Memory B cell (primary cell): ENCODE data around the gene PIMREG.

Source experiments
- ATAC-seq: fragments of 150-1000 bp; cut with Tn5 transposase; 2 replicates; pipeline ENCODE4 v1.10.0; 2021; ENCODE audit warnings: low read depth, mild to moderate bottlenecking, moderate library complexity
- DNase-seq, 2 donors: peaks; one replicate each; pipeline ENCODE4 v3.0.0; 2022; ENCODE audit warnings: low spot score in 2 of 2
- H3K27ac Mint-ChIP-seq: one replicate; pipeline ENCODE4 v1.8.0; 2022; ENCODE audit warnings: mild to moderate bottlenecking, moderate library complexity, mixed read lengths
- H3K27me3 Mint-ChIP-seq: one replicate; pipeline ENCODE4 v1.8.0; 2022; ENCODE audit warnings: mixed read lengths
- H3K36me3 Mint-ChIP-seq: one replicate; pipeline ENCODE4 v1.8.0; 2022; ENCODE audit warnings: mild to moderate bottlenecking, mixed read lengths
- H3K4me1 Mint-ChIP-seq: one replicate; pipeline ENCODE4 v1.8.0; 2022; ENCODE audit warnings: mixed read lengths
- H3K4me3 Mint-ChIP-seq: one replicate; pipeline ENCODE4 v1.8.0; 2022; ENCODE audit warnings: mild to moderate bottlenecking, moderate library complexity, mixed read lengths
- H3K9me3 Mint-ChIP-seq: one replicate; pipeline ENCODE4 v1.8.0; 2022; ENCODE audit warnings: mixed read lengths

The PIMREG gene

DNA sequence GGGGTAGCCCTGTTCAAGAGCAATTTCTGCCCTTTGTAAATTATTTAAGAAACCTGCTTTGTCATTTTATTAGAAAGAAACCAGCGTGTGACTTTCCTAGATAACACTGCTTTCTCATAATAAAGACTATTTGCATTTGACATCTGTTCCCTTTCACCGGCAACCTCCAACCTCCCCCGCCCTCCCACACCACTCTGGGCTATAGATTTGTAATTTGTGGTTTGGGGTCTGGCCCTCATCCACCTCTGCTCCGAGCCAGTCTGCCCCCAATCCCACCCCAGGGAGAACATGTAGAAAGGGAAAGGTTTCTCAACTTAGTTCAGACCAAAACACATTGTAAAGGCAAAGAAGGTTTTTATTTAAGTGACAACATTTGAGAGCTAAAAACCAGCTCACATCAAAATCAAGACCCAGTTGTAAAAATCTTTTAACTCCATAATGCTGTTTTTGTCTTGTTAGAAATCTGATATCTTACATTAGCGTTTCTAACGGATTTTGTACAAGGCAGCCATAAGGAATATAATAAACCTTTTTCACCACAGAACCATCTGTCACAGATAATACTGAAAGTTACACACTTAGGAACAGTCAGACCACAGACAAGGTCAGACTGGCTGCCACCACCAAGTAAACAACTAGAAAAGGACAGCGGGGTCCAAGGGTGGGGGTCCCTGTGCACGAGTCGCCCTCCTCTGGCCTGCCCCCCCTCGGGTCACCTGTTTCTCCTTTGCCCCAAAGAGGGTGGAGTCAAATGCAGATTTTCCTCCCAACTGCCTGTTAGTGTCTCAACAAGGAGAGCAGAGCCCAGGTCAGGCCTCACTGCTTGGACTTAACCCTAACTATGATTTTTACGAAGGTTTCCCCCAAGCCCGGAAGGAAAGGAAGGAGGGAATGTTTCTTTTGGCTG lies 6.9 kb downstream of the PIMREG start:
- Mint-ChIP-seq H3K4me3 (no peak overlapping the region), H3K36me3 (no peaks in the 10 kb centered on the region), H3K4me1 (peaks cover 26% of the 10 kb centered on the region), H3K9me3 (no peaks in the 10 kb centered on the region), H3K27me3 (no peaks in the 10 kb centered on the region), H3K27ac (peak overlapping the region; percentile 21)
- ATAC-seq, result no peak
- DNase-seq, result no peak

DNA sequence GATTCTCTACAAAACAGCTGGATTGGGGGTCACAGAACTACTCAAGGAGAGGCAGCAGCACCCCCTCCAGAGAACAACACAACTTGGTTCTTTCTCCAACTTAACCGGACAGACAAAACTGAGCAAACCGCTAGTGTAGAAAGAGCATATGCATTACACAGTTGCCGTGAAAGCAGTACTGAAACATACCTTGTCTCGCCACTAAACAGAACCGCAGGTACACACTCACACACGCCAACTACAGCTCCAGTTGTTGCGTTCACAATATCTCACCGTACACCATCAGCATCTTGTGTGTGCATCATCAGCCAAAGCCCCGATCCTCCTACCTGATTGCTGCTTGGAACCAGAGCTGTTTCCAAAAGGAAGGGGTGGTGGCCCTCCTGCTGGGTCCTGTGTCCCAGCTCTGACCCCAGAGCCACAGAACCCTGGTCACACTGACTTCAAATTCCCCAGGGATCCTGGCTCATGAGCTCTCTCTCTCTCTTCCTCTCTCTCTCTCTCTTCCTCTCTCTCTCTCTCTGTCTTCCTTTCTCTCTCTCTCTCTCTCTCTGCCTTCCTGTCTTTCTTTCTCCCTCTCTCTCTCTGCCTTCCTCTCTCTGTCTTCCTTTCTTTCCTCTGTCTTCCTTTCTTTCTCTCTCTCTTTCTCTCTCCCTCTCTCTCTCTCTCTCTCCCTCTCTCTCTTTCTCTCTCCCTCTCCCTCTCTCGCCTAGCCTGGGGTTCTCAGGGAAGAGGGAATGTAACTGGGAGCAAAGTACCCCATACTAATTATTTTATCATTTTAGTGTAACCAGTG lies 8.4 kb downstream of the PIMREG start:
- no peaks in the 10 kb centered on the region for H3K27me3 Mint-ChIP-seq
- H3K36me3 Mint-ChIP-seq, result no peaks in the 10 kb centered on the region
- peak overlapping the region; percentile 2 for H3K27ac Mint-ChIP-seq
- ATAC-seq (no peak), DNase-seq (no peak)
- no peaks in the 10 kb centered on the region for H3K9me3 Mint-ChIP-seq
- H3K4me1 Mint-ChIP-seq, result peaks cover 35% of the 10 kb centered on the region
- H3K4me3 Mint-ChIP-seq, result no peak overlapping the region

DNA sequence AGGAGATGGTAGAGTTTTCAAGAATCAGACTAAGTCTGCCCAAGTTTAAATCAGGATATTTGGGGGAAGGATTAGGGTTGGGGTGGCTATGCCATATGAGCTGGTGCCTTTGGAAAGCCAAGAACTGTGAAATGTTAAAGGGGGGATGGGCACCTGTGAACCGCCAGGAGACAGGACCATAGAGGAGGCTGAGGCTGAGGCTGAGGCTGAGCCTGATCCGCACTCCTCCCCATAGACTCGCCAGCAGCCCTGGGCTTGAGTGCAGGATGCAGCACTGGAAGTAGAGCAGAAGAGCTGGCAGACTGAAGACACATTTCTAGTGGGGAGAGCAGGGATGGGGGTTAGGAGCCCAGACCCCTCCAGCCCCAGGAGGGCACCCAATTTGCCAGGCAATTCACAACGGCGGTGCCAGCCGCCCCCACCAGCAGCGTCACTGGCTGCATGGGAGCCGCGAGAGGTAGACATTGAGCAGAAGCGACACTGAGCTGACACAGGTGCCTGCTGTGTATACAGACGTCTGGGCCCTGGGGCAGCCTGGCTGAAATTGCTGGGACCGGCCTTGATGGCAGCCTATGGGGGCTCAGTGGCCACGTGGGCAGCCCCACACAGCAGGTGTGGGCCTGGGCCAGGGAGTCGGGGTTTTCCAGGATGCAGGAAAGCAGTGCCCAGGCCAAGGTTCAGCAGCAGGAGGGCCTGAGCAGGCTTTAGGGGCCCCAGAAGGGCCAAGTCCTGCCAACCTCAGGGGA lies 9.2 kb downstream of the PIMREG start:
- H3K9me3 Mint-ChIP-seq, result no peaks in the 10 kb centered on the region
- H3K4me1 Mint-ChIP-seq, result peaks cover 35% of the 10 kb centered on the region
- ATAC-seq, result no peak
- H3K27ac Mint-ChIP-seq, result peak overlapping the region; percentile 2
- H3K27me3 Mint-ChIP-seq, result no peaks in the 10 kb centered on the region
- no peak for DNase-seq
- H3K36me3 Mint-ChIP-seq, result no peaks in the 10 kb centered on the region
- H3K4me3 Mint-ChIP-seq, result no peak overlapping the region

DNA sequence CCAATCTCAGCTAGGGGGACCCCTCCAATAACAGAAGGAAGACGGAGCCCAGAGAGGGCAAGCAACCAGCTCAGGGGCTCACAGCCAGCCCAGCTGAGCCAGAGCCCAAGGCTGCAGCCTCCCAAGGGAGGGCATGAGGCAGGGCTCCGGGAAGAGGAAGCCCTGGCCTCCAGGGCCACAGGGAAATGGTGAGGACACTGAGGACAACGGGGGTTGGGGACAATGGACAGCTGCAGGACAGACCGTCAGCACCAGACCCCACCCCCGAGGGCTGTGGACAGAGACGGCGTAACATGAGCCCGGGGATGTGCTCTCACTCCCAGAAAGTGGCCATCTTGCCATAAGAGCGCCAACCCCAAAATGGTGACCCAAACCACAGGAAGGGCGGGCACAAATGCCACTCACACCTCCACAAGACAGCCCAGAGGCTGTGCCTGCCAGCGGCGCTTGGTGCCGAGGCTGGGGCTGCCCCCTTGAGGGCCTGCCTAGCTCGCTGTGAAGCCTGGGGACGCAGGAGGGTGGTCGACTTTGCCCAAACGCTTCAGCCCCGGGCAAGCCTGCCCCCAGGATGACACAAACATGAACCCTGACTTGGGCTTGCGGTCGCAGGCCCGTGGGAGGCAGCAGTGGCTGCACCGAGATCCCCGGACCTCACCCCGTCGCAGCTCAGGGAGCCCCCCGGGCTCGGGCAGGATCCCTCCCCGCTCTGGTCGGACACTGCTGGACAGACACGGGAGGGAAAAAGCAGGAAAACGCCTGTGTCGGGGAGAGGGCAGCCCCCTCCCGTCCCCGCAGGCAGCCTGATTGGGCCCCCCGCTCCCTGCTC lies 10.5 kb downstream of the PIMREG start:
- peaks cover 35% of the 10 kb centered on the region for H3K4me1 Mint-ChIP-seq
- H3K27me3 Mint-ChIP-seq, result no peaks in the 10 kb centered on the region
- H3K4me3 Mint-ChIP-seq, result no peak overlapping the region
- ATAC-seq, result no peak
- no peaks in the 10 kb centered on the region for H3K36me3 Mint-ChIP-seq
- no peaks in the 10 kb centered on the region for H3K9me3 Mint-ChIP-seq
- DNase-seq, result peak in 1 of 2 donors; percentile 33
- peak overlapping the region; percentile 12 for H3K27ac Mint-ChIP-seq

DNA sequence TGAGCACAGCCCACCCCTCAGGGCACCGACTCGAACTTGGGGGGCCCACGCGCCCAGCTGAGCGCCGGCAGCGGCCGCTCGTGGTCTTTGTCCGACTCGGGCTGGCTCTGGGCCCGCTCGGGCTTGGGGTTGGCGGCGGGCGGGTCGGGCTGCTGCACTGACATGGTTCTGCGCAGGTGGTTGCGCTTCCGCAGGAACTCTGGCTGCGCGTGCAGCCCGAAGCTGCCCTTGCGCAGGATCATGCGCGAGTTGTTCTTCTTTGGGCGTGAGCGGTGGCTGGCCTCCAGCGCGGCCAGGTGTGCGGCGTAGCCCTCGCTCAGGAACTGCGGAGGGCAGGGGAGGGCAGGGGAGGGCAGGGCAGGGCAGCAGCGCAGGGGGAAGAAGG lies 11.1 kb downstream of the PIMREG start:
- H3K27ac Mint-ChIP-seq, result no peak overlapping the region
- H3K4me3 Mint-ChIP-seq, result peak overlapping the region; percentile 59
- peak; percentile 53 to 54 for DNase-seq
- H3K36me3 Mint-ChIP-seq, result no peaks in the 10 kb centered on the region
- H3K27me3 Mint-ChIP-seq, result peaks cover 1% of the 10 kb centered on the region
- H3K4me1 Mint-ChIP-seq, result peaks cover 35% of the 10 kb centered on the region
- ATAC-seq, result peak; percentile 93
- no peaks in the 10 kb centered on the region for H3K9me3 Mint-ChIP-seq

DNA sequence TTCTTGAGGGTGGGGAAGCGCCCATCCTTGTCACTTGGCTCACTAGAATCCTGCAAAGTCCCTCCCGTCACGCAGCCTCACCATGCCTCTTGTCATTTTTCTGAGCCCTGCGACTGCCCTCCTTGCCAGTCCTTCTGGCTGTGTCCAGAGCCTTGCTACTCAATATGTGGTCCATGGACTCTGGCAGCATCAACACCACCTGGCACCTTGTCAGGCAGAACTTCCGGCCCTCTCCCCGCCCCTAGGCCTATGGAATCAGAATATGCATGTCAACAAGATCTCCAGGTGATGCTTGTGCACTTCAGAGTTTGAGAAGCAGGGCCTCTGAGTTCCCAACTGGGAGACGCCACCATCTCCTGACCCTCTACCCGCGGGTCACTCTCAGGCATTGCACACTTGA lies 12.1 kb downstream of the PIMREG start:
- Mint-ChIP-seq H3K4me3 (no peak overlapping the region), H3K27me3 (peaks cover 1% of the 10 kb centered on the region), H3K9me3 (no peaks in the 10 kb centered on the region), H3K36me3 (no peaks in the 10 kb centered on the region), H3K27ac (peak overlapping the region; percentile 12), H3K4me1 (peaks cover 33% of the 10 kb centered on the region)
- ATAC-seq, result no peak
- DNase-seq, result no peak

DNA sequence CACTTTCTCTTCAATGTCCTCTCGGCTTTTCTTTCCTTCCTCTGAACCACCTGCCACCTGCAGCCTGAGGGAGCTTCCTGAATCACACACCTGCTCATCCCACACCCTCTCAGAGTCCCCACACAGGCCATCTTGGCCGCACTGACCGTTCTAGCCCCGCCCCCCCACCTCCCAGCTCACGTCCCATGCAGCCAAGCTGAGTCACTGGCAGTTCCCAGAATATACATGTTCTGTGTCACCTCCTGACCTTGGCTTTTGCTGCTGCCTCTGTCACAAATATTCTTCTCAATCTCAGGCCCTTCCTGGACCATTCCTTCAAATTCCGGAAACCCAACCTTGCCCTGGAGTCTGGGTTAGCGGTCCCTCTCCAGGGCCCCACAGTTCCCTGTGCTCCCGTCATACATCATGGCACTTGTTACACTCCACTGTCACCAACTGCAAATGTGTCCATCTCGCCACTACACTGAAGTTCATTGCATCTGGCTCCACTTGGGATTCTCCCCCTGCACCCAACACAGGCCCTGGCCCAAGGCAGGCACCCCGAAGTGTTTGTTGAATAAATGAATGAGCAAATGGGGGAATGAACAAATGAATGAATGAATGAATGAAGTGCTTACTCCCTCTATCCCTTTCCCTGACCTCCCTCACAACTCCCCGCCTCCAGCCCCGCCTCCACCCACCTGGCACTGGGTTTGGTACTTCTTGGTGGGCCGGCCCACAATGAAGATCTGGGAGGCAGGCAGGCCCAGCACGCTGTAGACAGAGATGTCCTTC lies 12.8 kb downstream of the PIMREG start:
- DNase-seq (no peak), ATAC-seq (no peak)
- Mint-ChIP-seq H3K27me3 (peaks cover 1% of the 10 kb centered on the region), H3K27ac (peak overlapping the region; percentile 12), H3K4me1 (peaks cover 29% of the 10 kb centered on the region), H3K36me3 (no peaks in the 10 kb centered on the region), H3K4me3 (no peak overlapping the region), H3K9me3 (no peaks in the 10 kb centered on the region)

DNA sequence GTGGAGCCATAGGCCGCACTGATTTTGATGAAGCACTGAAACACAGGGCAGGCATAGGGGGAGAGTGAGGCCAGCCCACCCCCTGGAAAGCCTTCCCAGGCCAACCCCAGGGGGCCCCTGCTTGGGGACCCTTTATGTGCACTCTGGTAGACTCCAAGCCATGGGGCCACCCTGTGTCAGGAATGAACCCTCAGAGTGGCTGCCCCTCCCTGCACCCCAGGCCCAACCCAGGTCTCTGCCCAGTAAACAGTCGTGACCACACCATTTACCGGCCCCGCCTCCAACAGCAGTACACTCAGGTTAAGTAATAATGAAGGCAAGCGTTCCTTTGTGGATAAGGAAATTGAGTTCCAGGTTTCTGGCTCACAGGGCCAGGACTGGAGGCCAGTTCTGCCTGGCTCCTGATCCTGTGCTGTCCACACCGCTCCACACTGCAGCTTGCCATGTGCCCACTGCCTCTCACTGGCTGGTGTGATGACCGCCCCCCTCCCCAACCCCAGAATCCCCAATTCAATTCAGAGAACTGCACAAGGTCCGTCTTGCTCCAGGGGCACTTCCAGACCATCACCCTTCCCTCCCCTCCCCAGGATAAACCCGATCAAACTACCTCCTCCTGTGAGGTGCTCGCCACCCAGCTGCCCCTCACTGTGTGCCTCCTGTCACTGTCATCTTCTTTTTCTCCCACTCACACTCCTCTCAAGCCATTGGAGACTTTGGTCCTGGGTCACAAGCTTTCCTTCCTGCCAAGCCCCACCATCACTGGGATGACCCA lies 13.6 kb downstream of the PIMREG start:
- ATAC-seq (no peak), DNase-seq (no peak)
- H3K27me3 Mint-ChIP-seq, result peaks cover 1% of the 10 kb centered on the region
- H3K27ac Mint-ChIP-seq, result no peak overlapping the region
- no peak overlapping the region for H3K4me3 Mint-ChIP-seq
- no peaks in the 10 kb centered on the region for H3K36me3 Mint-ChIP-seq
- peaks cover 23% of the 10 kb centered on the region for H3K4me1 Mint-ChIP-seq
- H3K9me3 Mint-ChIP-seq, result no peaks in the 10 kb centered on the region

DNA sequence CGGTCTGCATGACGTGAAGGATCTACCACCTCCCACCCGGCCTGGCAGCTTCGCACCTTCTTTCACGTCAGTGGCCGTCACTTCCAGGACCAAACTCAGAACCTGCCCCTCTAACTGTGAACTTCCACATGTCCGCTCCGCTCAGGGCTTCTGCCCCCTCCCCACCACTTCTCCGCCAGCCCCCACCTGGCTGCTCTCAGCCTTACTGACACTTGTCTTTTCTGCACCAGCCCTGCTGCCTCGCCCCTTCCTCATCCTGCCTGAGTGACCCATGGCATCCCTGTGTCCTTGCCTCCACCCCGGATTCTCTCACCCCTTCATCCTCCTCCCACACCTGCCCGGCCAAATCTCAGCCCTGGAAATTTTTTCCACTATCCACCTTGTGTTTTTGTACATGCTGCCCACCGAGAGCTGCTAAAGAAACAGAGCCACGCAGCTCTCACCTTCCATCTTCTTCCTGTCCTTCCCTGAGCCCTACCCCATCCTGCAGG lies 14.2 kb downstream of the PIMREG start:
- no peak overlapping the region for H3K27ac Mint-ChIP-seq
- ATAC-seq (no peak), DNase-seq (no peak)
- no peaks in the 10 kb centered on the region for H3K9me3 Mint-ChIP-seq
- no peaks in the 10 kb centered on the region for H3K36me3 Mint-ChIP-seq
- no peak overlapping the region for H3K4me3 Mint-ChIP-seq
- H3K4me1 Mint-ChIP-seq, result peaks cover 17% of the 10 kb centered on the region
- H3K27me3 Mint-ChIP-seq, result peaks cover 1% of the 10 kb centered on the region

DNA sequence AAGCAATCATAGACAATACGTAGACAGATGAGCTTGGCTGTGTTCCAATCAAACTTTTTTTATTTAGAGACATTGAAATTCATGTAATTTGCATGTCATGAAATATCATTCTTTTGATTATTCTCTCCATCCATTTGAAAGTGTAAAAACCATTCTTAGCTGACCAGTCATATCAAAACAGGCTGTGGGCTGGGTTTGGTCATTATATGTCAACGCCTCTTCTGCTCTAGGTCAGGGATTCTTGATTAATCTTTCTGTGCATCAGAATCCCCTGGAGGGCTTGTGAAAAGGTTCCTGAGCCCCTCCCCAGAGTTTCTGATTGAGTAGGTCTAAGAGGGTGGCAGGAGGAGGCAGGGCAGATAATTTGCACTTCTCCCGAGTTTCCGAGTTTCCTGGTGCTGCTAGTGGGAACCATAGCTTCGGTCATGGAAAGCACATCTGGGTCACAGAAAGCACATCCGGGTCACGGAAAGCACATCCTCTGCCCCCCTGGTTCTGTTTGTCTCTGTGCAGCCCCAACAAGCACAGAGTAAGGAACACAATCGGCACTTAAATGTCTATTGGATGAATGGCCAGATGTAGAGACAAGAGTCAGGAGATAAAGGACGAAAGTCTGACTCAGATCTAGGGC lies 16.4 kb downstream of the PIMREG start:
- H3K4me1 Mint-ChIP-seq, result peaks cover 9% of the 10 kb centered on the region
- no peak overlapping the region for H3K4me3 Mint-ChIP-seq
- DNase-seq (no peak), ATAC-seq (no peak)
- H3K9me3 Mint-ChIP-seq, result no peaks in the 10 kb centered on the region
- H3K36me3 Mint-ChIP-seq, result no peaks in the 10 kb centered on the region
- H3K27me3 Mint-ChIP-seq, result peaks cover 3% of the 10 kb centered on the region
- no peak overlapping the region for H3K27ac Mint-ChIP-seq

DNA sequence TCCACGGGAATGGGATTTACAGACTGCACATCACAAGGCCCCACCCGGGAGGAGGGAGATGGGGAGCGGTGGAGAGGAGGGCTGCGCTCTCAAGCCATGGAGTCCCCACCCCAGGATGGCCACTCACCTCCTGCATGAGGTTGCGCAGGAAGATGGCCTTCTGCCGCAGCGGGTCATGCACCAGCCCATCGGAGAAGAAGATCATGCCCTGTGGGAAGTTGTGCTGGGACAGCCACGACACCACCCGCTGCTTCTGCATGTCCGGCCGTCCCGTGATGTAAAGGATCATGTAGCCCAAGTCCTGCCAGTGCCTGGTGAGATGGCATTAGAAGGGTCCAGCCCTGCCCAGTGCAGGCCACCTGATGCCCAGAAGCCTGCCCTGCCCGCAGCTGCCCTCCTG lies 17.0 kb downstream of the PIMREG start:
- DNase-seq (no peak), ATAC-seq (no peak)
- Mint-ChIP-seq H3K4me3 (no peak overlapping the region), H3K36me3 (no peaks in the 10 kb centered on the region), H3K4me1 (peaks cover 9% of the 10 kb centered on the region), H3K27ac (no peak overlapping the region), H3K9me3 (no peaks in the 10 kb centered on the region), H3K27me3 (peaks cover 7% of the 10 kb centered on the region)
